Neuron (in vitro differentiated cells): ENCODE results near the gene AP1G2.

Source experiments
- H2AFZ ChIP-seq: one replicate; pipeline ENCODE4 v1.6.1; 2013; ENCODE audit warnings: low read depth, mild to moderate bottlenecking, inconsistent platforms, low read length, moderate library complexity
- H3K27me3 ChIP-seq: one replicate; pipeline ENCODE4 v1.6.1; 2013; ENCODE audit warnings: low read length; ENCODE audit not compliant: insufficient read depth
- H3K36me3 ChIP-seq: one replicate; pipeline ENCODE4 v1.6.1; 2013; ENCODE audit warnings: low read length; ENCODE audit not compliant: insufficient read depth
- H3K4me1 ChIP-seq: one replicate; pipeline ENCODE4 v1.6.1; 2013; ENCODE audit warnings: low read length; ENCODE audit not compliant: insufficient read depth
- H3K4me3 ChIP-seq: 2 replicates; pipeline ENCODE4 v1.5.1; 2013; ENCODE audit warnings: mild to moderate bottlenecking, low read length, moderate library complexity
- H3K9me3 ChIP-seq: one replicate; pipeline ENCODE4 v1.6.1; 2013; ENCODE audit warnings: low read length

Gene AP1G2

GRCh38 chr14:23563473-23564180 is 4.0 kb downstream of the AP1G2 start:
- no peaks in the 10 kb centered on the region for H3K4me1 ChIP-seq
- H3K36me3 ChIP-seq: peaks cover 2% of the 10 kb centered on the region
- no peaks in the 10 kb centered on the region for H3K9me3 ChIP-seq

GRCh38 chr14:23562822-23563472 is 4.6 kb downstream of the AP1G2 start:
- Histone ChIP-seq H3K4me1 (no peaks in the 10 kb centered on the region), H3K9me3 (no peaks in the 10 kb centered on the region), H3K27me3 (peaks cover 20% of the 10 kb centered on the region), H3K4me3 (no peak overlapping the region), H2AFZ (no peak overlapping the region), H3K36me3 (peaks cover 4% of the 10 kb centered on the region)

More at GRCh38 chr14:23563473-23564180, 4.0 kb downstream of the AP1G2 start:
- no peak overlapping the region for H3K4me3 ChIP-seq
- H2AFZ ChIP-seq: no peak overlapping the region
- H3K27me3 ChIP-seq: peaks cover 26% of the 10 kb centered on the region

GRCh38 chr14:23561873-23562821 is 5.4 kb downstream of the AP1G2 start:
- Histone ChIP-seq H2AFZ (no peak overlapping the region), H3K9me3 (no peaks in the 10 kb centered on the region), H3K27me3 (peaks cover 12% of the 10 kb centered on the region), H3K4me1 (peaks cover 4% of the 10 kb centered on the region), H3K36me3 (peaks cover 4% of the 10 kb centered on the region), H3K4me3 (no peak overlapping the region)

- peaks cover 12% of the 10 kb centered on the region for H3K4me1 ChIP-seq
- no peak overlapping the region for H3K4me3 ChIP-seq
- H3K36me3 ChIP-seq: peaks cover 4% of the 10 kb centered on the region
- H2AFZ ChIP-seq: no peak overlapping the region
- no peaks in the 10 kb centered on the region for H3K9me3 ChIP-seq
- H3K27me3 ChIP-seq: peaks cover 4% of the 10 kb centered on the region
Observed at GRCh38 chr14:23561259-23561658, 6.3 kb downstream of the AP1G2 start.

GRCh38 chr14:23559926-23560520 is 7.6 kb downstream of the AP1G2 start:
- Histone ChIP-seq H3K27me3 (no peaks in the 10 kb centered on the region), H3K4me3 (no peak overlapping the region), H3K36me3 (peaks cover 4% of the 10 kb centered on the region), H2AFZ (no peak overlapping the region), H3K9me3 (no peaks in the 10 kb centered on the region), H3K4me1 (peaks cover 15% of the 10 kb centered on the region)

GRCh38 chr14:23559010-23559925 is 8.3 kb downstream of the AP1G2 start:
- Histone ChIP-seq H3K4me1 (peaks cover 15% of the 10 kb centered on the region), H3K36me3 (peaks cover 4% of the 10 kb centered on the region), H3K9me3 (no peaks in the 10 kb centered on the region), H3K4me3 (no peak overlapping the region), H3K27me3 (no peaks in the 10 kb centered on the region), H2AFZ (no peak overlapping the region)

GRCh38 chr14:23558346-23559009 is 9.1 kb downstream of the AP1G2 start:
- Histone ChIP-seq H3K9me3 (no peaks in the 10 kb centered on the region), H3K27me3 (no peaks in the 10 kb centered on the region), H3K36me3 (peaks cover 4% of the 10 kb centered on the region), H2AFZ (no peak overlapping the region), H3K4me1 (peaks cover 15% of the 10 kb centered on the region), H3K4me3 (no peak overlapping the region)

- Histone ChIP-seq H3K27me3 (no peaks in the 10 kb centered on the region), H3K36me3 (peaks cover 4% of the 10 kb centered on the region), H3K4me1 (peaks cover 15% of the 10 kb centered on the region), H2AFZ (no peak overlapping the region), H3K9me3 (no peaks in the 10 kb centered on the region), H3K4me3 (no peak overlapping the region)
Observed at GRCh38 chr14:23557946-23558345, 9.6 kb downstream of the AP1G2 start.

- H3K9me3 ChIP-seq: no peaks in the 10 kb centered on the region
- peaks cover 15% of the 10 kb centered on the region for H3K4me1 ChIP-seq
- H2AFZ ChIP-seq: no peak overlapping the region
- H3K27me3 ChIP-seq: no peaks in the 10 kb centered on the region
- no peak overlapping the region for H3K4me3 ChIP-seq
- peaks cover 4% of the 10 kb centered on the region for H3K36me3 ChIP-seq
Observed at GRCh38 chr14:23557521-23557920, 10.1 kb downstream of the AP1G2 start.

GRCh38 chr14:23556700-23557440 is 10.7 kb downstream of the AP1G2 start:
- H3K4me3 ChIP-seq: peak overlapping the region; percentile 89

More at GRCh38 chr14:23556700-23557440, 10.7 kb downstream of the AP1G2 start:
- Histone ChIP-seq H2AFZ (peak overlapping the region; percentile 88), H3K4me1 (peaks cover 15% of the 10 kb centered on the region), H3K36me3 (peaks cover 4% of the 10 kb centered on the region), H3K27me3 (no peaks in the 10 kb centered on the region), H3K9me3 (no peaks in the 10 kb centered on the region)
